ENCODE results near the gene CCDC74A. TPM values are rescaled to one million over a fixed set of nuclear protein-coding genes. Genes with fewer than 3 reads are reported as not detected.
"Not testable (repeated sequence)": the region's sequence is repeated elsewhere in the genome, so short reads cannot be mapped to it uniquely, and the experiment has no call there.

CCDC74A gene
- total and polyA plus RNA-seq, 12 donors, result 0.32 to 1.9 (median 1.1) TPM

GRCh38 chr2:131556998-131557397, 29.3 kb downstream of the CCDC74A start:
- Histone ChIP-seq H3K27me3 (peaks cover 0 to 15% (median 3%) of the 10 kb centered on the region in 7 donors), H3K4me3 (no peak overlapping the region), H3K36me3 (no peaks in the 10 kb centered on the region), H3K4me1 (no peaks in the 10 kb centered on the region), H3K9me3 (no peaks in the 10 kb centered on the region), H3K27ac (no peak overlapping the region)
- intact Hi-C loops (cut with DNase I), result no loop called here
- DNase-seq, result no peak
- no peak for TF ChIP-seq CTCF (IDR thresholded peaks at IDR 0.05)
- 87 to 90% methylated on average over 7 of the region's 7 CpGs for WGBS, 2 donors
- ATAC-seq, result no peak

- WGBS, 2 donors, result 85 to 86% methylated on average over 5 of the region's 5 CpGs
- DNase-seq (no peak), ATAC-seq (no peak)
- H3K27ac ChIP-seq, result no peak overlapping the region
- intact Hi-C loops (cut with DNase I), result no loop called here
- no peaks in the 10 kb centered on the region for H3K9me3 ChIP-seq
- H3K27me3 ChIP-seq, result peaks cover 0 to 15% (median 3%) of the 10 kb centered on the region in 7 donors
- no peak overlapping the region for H3K4me3 ChIP-seq
- no peaks in the 10 kb centered on the region for H3K4me1 ChIP-seq
- no peaks in the 10 kb centered on the region for H3K36me3 ChIP-seq
- no peak for TF ChIP-seq CTCF (IDR thresholded peaks at IDR 0.05)
These were observed 30.1 kb downstream of the CCDC74A start for GRCh38 chr2:131557558-131558321.

- WGBS, 2 donors, result 80 to 86% methylated on average over 5 of the region's 5 CpGs
These were observed 38.7 kb downstream of the CCDC74A start for GRCh38 chr2:131566371-131566770.

GRCh38 chr2:131567891-131568290, 40.2 kb downstream of the CCDC74A start:
- no peaks in the 10 kb centered on the region for H3K4me1 ChIP-seq
- H3K27me3 ChIP-seq, result peaks cover 0 to 9% (median 0%) of the 10 kb centered on the region in 7 donors
- intact Hi-C loops (cut with DNase I), result no loop called here
- no peak overlapping the region for H3K4me3 ChIP-seq
- H3K36me3 ChIP-seq, result no peaks in the 10 kb centered on the region
- no peak overlapping the region for H3K27ac ChIP-seq
- H3K9me3 ChIP-seq, result no peaks in the 10 kb centered on the region
- TF ChIP-seq CTCF (IDR thresholded peaks at IDR 0.05), result no peak
- no peak for ATAC-seq
- DNase-seq, result no peak

More at GRCh38 chr2:131566371-131566770, 38.7 kb downstream of the CCDC74A start:
- Histone ChIP-seq H3K9me3 (no peaks in the 10 kb centered on the region), H3K4me3 (no peak overlapping the region), H3K27ac (no peak overlapping the region), H3K4me1 (no peaks in the 10 kb centered on the region), H3K27me3 (peaks cover 0 to 9% (median 0%) of the 10 kb centered on the region in 7 donors), H3K36me3 (no peaks in the 10 kb centered on the region)
- ATAC-seq (no peak), DNase-seq (no peak)
- intact Hi-C loops (cut with DNase I), result no loop called here
- TF ChIP-seq CTCF (IDR thresholded peaks at IDR 0.05), result no peak

GRCh38 chr2:131568401-131568800, 40.7 kb downstream of the CCDC74A start:
- H3K27me3 ChIP-seq; H3K4me3 ChIP-seq; DNase-seq; H3K9me3 ChIP-seq; H3K4me1 ChIP-seq; H3K27ac ChIP-seq; ATAC-seq; H3K36me3 ChIP-seq; intact Hi-C loops (cut with DNase I): not testable (repeated sequence)
- 43% methylated on average over 1 of the region's 1 CpG for WGBS, 2 donors

Measured in heart right ventricle (tissue), 16 donors.